GM21367 (cell line): ENCODE measurements around the gene CCDC40.

Source experiments
- ATAC-seq: cut with Tn5 transposase; IDR thresholded peaks from one replicate; pipeline ENCODE4 v1.9.1; 2021; ENCODE audit not compliant: unreplicated experiment

The CCDC40 gene

GRCh38 chr17:80099291-80100034, 63.0 kb downstream of the CCDC40 start:
- no peak for ATAC-seq

GRCh38 chr17:80100035-80100323, 63.5 kb downstream of the CCDC40 start:
- no peak for ATAC-seq

GRCh38 chr17:80101011-80101945, 64.8 kb downstream of the CCDC40 start, which contains the start of gene GAA:
TSS of gene GAA (plus strand) at chr17:80101581. CDS start at chr17:80104587, 3,006 bp downstream.
- no peak for ATAC-seq

- no peak for ATAC-seq
Observed at GRCh38 chr17:80101946-80102663, 65.7 kb downstream of the CCDC40 start.

- ATAC-seq, result no peak
Observed at GRCh38 chr17:80102664-80103448, 66.4 kb downstream of the CCDC40 start.

- ATAC-seq, result no peak
Observed at GRCh38 chr17:80103449-80104085, 67.1 kb downstream of the CCDC40 start.

GRCh38 chr17:80104321-80104955, 68.0 kb downstream of the CCDC40 start:
- no peak for ATAC-seq

- ATAC-seq, result no peak
Observed at GRCh38 chr17:80104956-80105375, 68.5 kb downstream of the CCDC40 start.

GRCh38 chr17:80105762-80106161, 69.3 kb downstream of the CCDC40 start:
- ATAC-seq, result no peak

GRCh38 chr17:80106176-80106575, 69.7 kb downstream of the CCDC40 start:
- ATAC-seq, result no peak

GRCh38 chr17:80106751-80107150, 70.3 kb downstream of the CCDC40 start:
- ATAC-seq, result no peak

- no peak for ATAC-seq
Observed at GRCh38 chr17:80107231-80108021, 71.0 kb downstream of the CCDC40 start.

GRCh38 chr17:80108036-80108971, 71.9 kb downstream of the CCDC40 start:
- no peak for ATAC-seq

- ATAC-seq, result no peak
Observed at GRCh38 chr17:80109066-80109660, 72.7 kb downstream of the CCDC40 start.

GRCh38 chr17:80109713-80110446, 73.4 kb downstream of the CCDC40 start:
- no peak for ATAC-seq

GRCh38 chr17:80110447-80110812, 74.0 kb downstream of the CCDC40 start:
- ATAC-seq, result no peak
